Measurements from ENCODE around the gene KDM3B.

GRCh38 chr5:138435943-138436342, 83.5 kb downstream of the KDM3B start:
- no peak for TF ChIP-seq POLR2A (IDR thresholded peaks at IDR 0.05)
- no peak for TF ChIP-seq CTCF (IDR thresholded peaks at IDR 0.05)
